ENCODE measurements around the gene SPRR2D. TPM values are rescaled to one million over a fixed set of nuclear protein-coding genes. Genes with fewer than 3 reads are reported as not detected.
"Not testable (repeated sequence)": the region's sequence is repeated elsewhere in the genome, so short reads cannot be mapped to it uniquely, and the experiment has no call there.

The SPRR2D gene
- total RNA-seq (2014; rRNA removed; shearing (Covaris generic)), result 26.7 and 39.8 TPM in 2 replicates
- polyA plus RNA-seq (2015; cell fraction: cytosol; rRNA removed), result 64.6 and 71.5 TPM in 2 replicates
- polyA plus RNA-seq (2015; cell fraction: nucleus; rRNA removed), result 11.6 and 30.3 TPM in 2 replicates

- DNase-seq (ENCODE audit: low read depth, low spot score), result peak; percentile 92
Observed at GRCh38 chr1:153040950-153041631, at the start of gene SPRR2D. Gene SPRR2D (minus strand): TSS chr1:153041120. CDS start chr1:153040346, 774 bp downstream.

GRCh38 chr1:153087652-153088051, 46.7 kb upstream of the SPRR2D start:
- in situ Hi-C loops (cut with HindIII; ENCODE audit: low pct_unique_long_range_greater_than_20kb, low sequenced_read_pairs), result no loop called here
- no peak for DNase-seq (ENCODE audit: low read depth, low spot score)

More at GRCh38 chr1:153040950-153041631, at the start of gene SPRR2D:
- in situ Hi-C loops (cut with HindIII; ENCODE audit: low pct_unique_long_range_greater_than_20kb, low sequenced_read_pairs), result no loop called here

GRCh38 chr1:153081736-153082135, 40.8 kb upstream of the SPRR2D start:
- DNase-seq (ENCODE audit: low read depth, low spot score), result no peak
- in situ Hi-C loops (cut with HindIII; ENCODE audit: low pct_unique_long_range_greater_than_20kb, low sequenced_read_pairs), result no loop called here

- in situ Hi-C loops (cut with HindIII; ENCODE audit: low pct_unique_long_range_greater_than_20kb, low sequenced_read_pairs), result no loop called here
- DNase-seq (ENCODE audit: low read depth, low spot score), result no peak
Observed at GRCh38 chr1:153072806-153073726, 32.1 kb upstream of the SPRR2D start.

GRCh38 chr1:153071511-153071910, 30.6 kb upstream of the SPRR2D start, which contains the start of gene SPRR2B:
Gene SPRR2B (minus strand): TSS chr1:153071611. CDS start chr1:153070839, 772 bp downstream.
- in situ Hi-C loops (cut with HindIII; ENCODE audit: low pct_unique_long_range_greater_than_20kb, low sequenced_read_pairs), result no loop called here
- no peak for DNase-seq (ENCODE audit: low read depth, low spot score)

GRCh38 chr1:153070243-153070642, 29.3 kb upstream of the SPRR2D start:
- in situ Hi-C loops (cut with HindIII; ENCODE audit: low pct_unique_long_range_greater_than_20kb, low sequenced_read_pairs), result no loop called here
- peak; percentile 3 for DNase-seq (ENCODE audit: low read depth, low spot score)

GRCh38 chr1:153058826-153059784, 18.2 kb upstream of the SPRR2D start:
- DNase-seq (ENCODE audit: low read depth, low spot score), result no peak

GRCh38 chr1:153058154-153058553, 17.2 kb upstream of the SPRR2D start:
- peak; percentile 35 for DNase-seq (ENCODE audit: low read depth, low spot score)
- in situ Hi-C loops (cut with HindIII; ENCODE audit: low pct_unique_long_range_greater_than_20kb, low sequenced_read_pairs), result no loop called here

More at GRCh38 chr1:153058826-153059784, 18.2 kb upstream of the SPRR2D start:
- in situ Hi-C loops (cut with HindIII; ENCODE audit: low pct_unique_long_range_greater_than_20kb, low sequenced_read_pairs), result no loop called here

GRCh38 chr1:153057375-153057774, 16.5 kb upstream of the SPRR2D start, which contains the start of gene SPRR2A:
Gene SPRR2A (minus strand): TSS chr1:153057512. CDS start chr1:153056735, 777 bp downstream.
- in situ Hi-C loops (cut with HindIII; ENCODE audit: low pct_unique_long_range_greater_than_20kb, low sequenced_read_pairs), result no loop called here
- no peak for DNase-seq (ENCODE audit: low read depth, low spot score)

GRCh38 chr1:153056111-153056510, 15.2 kb upstream of the SPRR2D start:
- DNase-seq (ENCODE audit: low read depth, low spot score), result peak; percentile 7
- in situ Hi-C loops (cut with HindIII; ENCODE audit: low pct_unique_long_range_greater_than_20kb, low sequenced_read_pairs), result not testable (repeated sequence)

GRCh38 chr1:153049211-153049610, 8.3 kb upstream of the SPRR2D start:
- in situ Hi-C loops (cut with HindIII; ENCODE audit: low pct_unique_long_range_greater_than_20kb, low sequenced_read_pairs), result no loop called here
- no peak for DNase-seq (ENCODE audit: low read depth, low spot score)

GRCh38 chr1:153035211-153035610, 5.7 kb downstream of the SPRR2D start:
- in situ Hi-C loops (cut with HindIII; ENCODE audit: low pct_unique_long_range_greater_than_20kb, low sequenced_read_pairs), result no loop called here
- no peak for DNase-seq (ENCODE audit: low read depth, low spot score)

- in situ Hi-C loops (cut with HindIII; ENCODE audit: low pct_unique_long_range_greater_than_20kb, low sequenced_read_pairs), result no loop called here
- DNase-seq (ENCODE audit: low read depth, low spot score), result peak; percentile 90
Observed at GRCh38 chr1:153032677-153033308, 8.1 kb downstream of the SPRR2D start.

- in situ Hi-C loops (cut with HindIII; ENCODE audit: low pct_unique_long_range_greater_than_20kb, low sequenced_read_pairs), result no loop called here
- DNase-seq (ENCODE audit: low read depth, low spot score), result no peak
Observed at GRCh38 chr1:153032073-153032472, 8.8 kb downstream of the SPRR2D start.

- no peak for DNase-seq (ENCODE audit: low read depth, low spot score)
- in situ Hi-C loops (cut with HindIII; ENCODE audit: low pct_unique_long_range_greater_than_20kb, low sequenced_read_pairs), result no loop called here
Observed at GRCh38 chr1:153030895-153031294, 10.0 kb downstream of the SPRR2D start, which contains the start of gene SPRR1B. Gene SPRR1B (plus strand): TSS chr1:153031203. CDS start chr1:153032346, 1,143 bp downstream.

GRCh38 chr1:153028766-153029165, 12.2 kb downstream of the SPRR2D start:
- in situ Hi-C loops (cut with HindIII; ENCODE audit: low pct_unique_long_range_greater_than_20kb, low sequenced_read_pairs), result no loop called here
- DNase-seq (ENCODE audit: low read depth, low spot score), result no peak

GRCh38 chr1:153025797-153026196, 15.1 kb downstream of the SPRR2D start:
- in situ Hi-C loops (cut with HindIII; ENCODE audit: low pct_unique_long_range_greater_than_20kb, low sequenced_read_pairs), result no loop called here
- no peak for DNase-seq (ENCODE audit: low read depth, low spot score)

Measured in SK-MEL-5 (cell line).